Measurements from ENCODE around the gene ZNF438. TPM values are rescaled to one million over a fixed set of nuclear protein-coding genes. Genes with fewer than 3 reads are reported as not detected.
"Not testable (repeated sequence)": the region's sequence is repeated elsewhere in the genome, so short reads cannot be mapped to it uniquely, and the experiment has no call there.

Gene ZNF438
- total RNA-seq, 1 experiment from 2014 or later = 8.4 TPM

- BruUV-seq (replicated peaks) = no TSS peak
- TF ChIP-seq, protein P1, sequence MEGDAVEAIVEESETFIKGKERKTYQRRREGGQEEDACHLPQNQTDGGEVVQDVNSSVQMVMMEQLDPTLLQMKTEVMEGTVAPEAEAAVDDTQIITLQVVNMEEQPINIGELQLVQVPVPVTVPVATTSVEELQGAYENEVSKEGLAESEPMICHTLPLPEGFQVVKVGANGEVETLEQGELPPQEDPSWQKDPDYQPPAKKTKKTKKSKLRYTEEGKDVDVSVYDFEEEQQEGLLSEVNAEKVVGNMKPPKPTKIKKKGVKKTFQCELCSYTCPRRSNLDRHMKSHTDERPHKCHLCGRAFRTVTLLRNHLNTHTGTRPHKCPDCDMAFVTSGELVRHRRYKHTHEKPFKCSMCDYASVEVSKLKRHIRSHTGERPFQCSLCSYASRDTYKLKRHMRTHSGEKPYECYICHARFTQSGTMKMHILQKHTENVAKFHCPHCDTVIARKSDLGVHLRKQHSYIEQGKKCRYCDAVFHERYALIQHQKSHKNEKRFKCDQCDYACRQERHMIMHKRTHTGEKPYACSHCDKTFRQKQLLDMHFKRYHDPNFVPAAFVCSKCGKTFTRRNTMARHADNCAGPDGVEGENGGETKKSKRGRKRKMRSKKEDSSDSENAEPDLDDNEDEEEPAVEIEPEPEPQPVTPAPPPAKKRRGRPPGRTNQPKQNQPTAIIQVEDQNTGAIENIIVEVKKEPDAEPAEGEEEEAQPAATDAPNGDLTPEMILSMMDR (IDR thresholded peaks at IDR 0.05; ENCODE audit: unreplicated experiment) = no peak
- Mint-ChIP-seq H3K27ac (ENCODE audit: low read depth, unreplicated experiment) (no peak overlapping the region), H3K27me3 (ENCODE audit: insufficient read depth, unreplicated experiment) (no peaks in the 10 kb centered on the region), H3K4me1 (ENCODE audit: insufficient read depth, unreplicated experiment) (peaks cover 9% of the 10 kb centered on the region), H3K36me3 (ENCODE audit: insufficient read depth, unreplicated experiment) (no peaks in the 10 kb centered on the region), H3K9me3 (ENCODE audit: unreplicated experiment) (no peaks in the 10 kb centered on the region), H3K4me3 (ENCODE audit: unreplicated experiment) (no peak overlapping the region)
- intact Hi-C loops (cut with micrococcal nuclease) = loop anchor here (5.0 to 10.0 kb wide), 2 partner anchors 45 to 73 kb away; partner anchors contain the start of gene ZNF438
- POLR2A ChIA-PET = interaction anchor here (0.7 to 2.9 kb wide), 4 partner anchors 43 to 773 kb away, joined by 3 to 13 read pairs (median 6); partner anchors contain the start of gene ZNF438
- CTCF ChIA-PET = interaction anchor here (0.7 to 1.9 kb wide), 2 partner anchors 44 to 194 kb away, joined by 3 read pairs; partner anchors contain the start of gene ZNF438
- DNase-seq (ENCODE audit: unreplicated experiment) = no peak
These were observed 44.2 kb downstream of the ZNF438 start for GRCh38 chr10:30987463-30987862.

- TF ChIP-seq, protein P1 (IDR thresholded peaks at IDR 0.05; ENCODE audit: unreplicated experiment) = no peak
- H3K27ac Mint-ChIP-seq (ENCODE audit: low read depth, unreplicated experiment) = peak overlapping the region; percentile 78
- BruUV-seq (replicated peaks) = no TSS peak
- H3K9me3 Mint-ChIP-seq (ENCODE audit: unreplicated experiment) = no peaks in the 10 kb centered on the region
- peaks cover 10% of the 10 kb centered on the region for H3K4me1 Mint-ChIP-seq (ENCODE audit: insufficient read depth, unreplicated experiment)
- POLR2A ChIA-PET = interaction anchor here (0.6 to 2.2 kb wide), 10 partner anchors 12 to 332 kb away, joined by 3 to 38 read pairs (median 6); partner anchors contain the start of gene ZNF438
- H3K27me3 Mint-ChIP-seq (ENCODE audit: insufficient read depth, unreplicated experiment) = no peaks in the 10 kb centered on the region
- H3K36me3 Mint-ChIP-seq (ENCODE audit: insufficient read depth, unreplicated experiment) = no peaks in the 10 kb centered on the region
- intact Hi-C loops (cut with micrococcal nuclease) = loop anchor here (5.0 to 10.0 kb wide), 2 partner anchors 46 to 71 kb away; partner anchors contain the start of gene ZNF438
- peak overlapping the region; percentile 45 for H3K4me3 Mint-ChIP-seq (ENCODE audit: unreplicated experiment)
- DNase-seq (ENCODE audit: unreplicated experiment) = peak; percentile 72
- CTCF ChIA-PET = interaction anchor here (1.1 to 1.3 kb wide), 2 partner anchors 45 to 46 kb away, joined by 3 to 4 read pairs; partner anchors contain the start of gene ZNF438
These were observed 45.6 kb downstream of the ZNF438 start for GRCh38 chr10:30986053-30986555.

DNA sequence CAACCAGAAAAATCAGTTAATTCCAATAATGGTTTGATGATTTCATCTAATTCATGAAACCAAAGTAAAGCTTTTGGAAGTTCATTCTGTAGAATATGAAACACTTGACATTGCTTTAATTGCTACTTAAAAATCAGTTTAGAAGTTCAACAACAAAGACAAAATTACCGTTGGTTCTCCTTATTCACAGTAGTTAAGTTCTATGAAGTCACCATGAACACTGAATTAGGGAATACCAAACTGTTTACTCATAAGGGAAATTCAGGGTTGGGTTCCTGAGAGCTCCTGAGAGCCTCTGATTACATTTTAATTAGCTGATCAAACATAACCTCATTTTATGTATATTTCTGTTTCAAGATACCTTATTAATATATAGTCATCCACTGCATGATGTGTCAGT lies 46.2 kb downstream of the ZNF438 start:
- Mint-ChIP-seq H3K27me3 (ENCODE audit: insufficient read depth, unreplicated experiment) (no peaks in the 10 kb centered on the region), H3K4me3 (ENCODE audit: unreplicated experiment) (peak overlapping the region; percentile 45), H3K36me3 (ENCODE audit: insufficient read depth, unreplicated experiment) (no peaks in the 10 kb centered on the region), H3K27ac (ENCODE audit: low read depth, unreplicated experiment) (peak overlapping the region; percentile 78), H3K4me1 (ENCODE audit: insufficient read depth, unreplicated experiment) (peaks cover 16% of the 10 kb centered on the region), H3K9me3 (ENCODE audit: unreplicated experiment) (no peaks in the 10 kb centered on the region)
- BruUV-seq (replicated peaks) = no TSS peak
- DNase-seq (ENCODE audit: unreplicated experiment) = peak; percentile 63
- ChIA-PET CTCF (interaction anchor here (0.6 to 1.3 kb wide), 3 partner anchors 45 to 1389 kb away, joined by 3 to 4 read pairs (median 3); partner anchors contain the start of gene ZNF438), POLR2A (interaction anchor here (0.8 to 2.2 kb wide), 9 partner anchors 13 to 333 kb away, joined by 3 to 38 read pairs (median 7); partner anchors contain the start of gene ZNF438)
- TF ChIP-seq, protein P1 (IDR thresholded peaks at IDR 0.05; ENCODE audit: unreplicated experiment) = no peak
- intact Hi-C loops (cut with micrococcal nuclease) = loop anchor here (5.0 to 10.0 kb wide), 2 partner anchors 47 to 71 kb away; partner anchors contain the start of gene ZNF438

- DNase-seq (ENCODE audit: unreplicated experiment) = peak; percentile 70
- ChIA-PET POLR2A (interaction anchor here (0.8 to 2.2 kb wide), 8 partner anchors 14 to 333 kb away, joined by 3 to 38 read pairs (median 6); partner anchors contain the start of gene ZNF438), CTCF (interaction anchor here (1.1 to 1.3 kb wide), 2 partner anchors 46 to 47 kb away, joined by 3 to 4 read pairs; partner anchors contain the start of gene ZNF438)
- TF ChIP-seq, protein P1 (IDR thresholded peaks at IDR 0.05; ENCODE audit: unreplicated experiment) = no peak
- TSS peak; percentile 83 for BruUV-seq (replicated peaks)
- H3K4me3 Mint-ChIP-seq (ENCODE audit: unreplicated experiment) = peak overlapping the region; percentile 45
- no peaks in the 10 kb centered on the region for H3K9me3 Mint-ChIP-seq (ENCODE audit: unreplicated experiment)
- H3K36me3 Mint-ChIP-seq (ENCODE audit: insufficient read depth, unreplicated experiment) = no peaks in the 10 kb centered on the region
- H3K4me1 Mint-ChIP-seq (ENCODE audit: insufficient read depth, unreplicated experiment) = peaks cover 24% of the 10 kb centered on the region
- H3K27me3 Mint-ChIP-seq (ENCODE audit: insufficient read depth, unreplicated experiment) = no peaks in the 10 kb centered on the region
- intact Hi-C loops (cut with micrococcal nuclease) = loop anchor here (5.0 to 10.0 kb wide), 2 partner anchors 48 to 70 kb away; partner anchors contain the start of gene ZNF438
- H3K27ac Mint-ChIP-seq (ENCODE audit: low read depth, unreplicated experiment) = peak overlapping the region; percentile 78
These were observed 46.9 kb downstream of the ZNF438 start for GRCh38 chr10:30984563-30985328.

- peaks cover 26% of the 10 kb centered on the region for H3K4me1 Mint-ChIP-seq (ENCODE audit: insufficient read depth, unreplicated experiment)
- CTCF ChIA-PET; H3K4me3 Mint-ChIP-seq (ENCODE audit: unreplicated experiment); H3K27me3 Mint-ChIP-seq (ENCODE audit: insufficient read depth, unreplicated experiment); DNase-seq (ENCODE audit: unreplicated experiment); H3K36me3 Mint-ChIP-seq (ENCODE audit: insufficient read depth, unreplicated experiment); H3K9me3 Mint-ChIP-seq (ENCODE audit: unreplicated experiment); BruUV-seq (replicated peaks): not testable (repeated sequence)
- POLR2A ChIA-PET = interaction anchor here (1.0 kb wide), 1 partner anchor 49 kb away, joined by 3 read pairs; the partner anchor contains the start of gene ZNF438
- intact Hi-C loops (cut with micrococcal nuclease) = loop anchor here (10.0 kb wide), 1 partner anchor 68 kb away; no protein-coding TSS in a partner anchor
- H3K27ac Mint-ChIP-seq (ENCODE audit: low read depth, unreplicated experiment) = peak overlapping the region; percentile 43
These were observed 48.5 kb downstream of the ZNF438 start for GRCh38 chr10:30983209-30983608.
